ENCODE measurements around the gene TM7SF2. TPM values are rescaled to one million over a fixed set of nuclear protein-coding genes. Genes with fewer than 3 reads are reported as not detected.
A peak's percentile ranks its signal among the peaks of the same experiment; 100 is the strongest.

TM7SF2 gene
- total RNA-seq, 1 experiment from 2014 or later: 44.2 TPM

- ATAC-seq: no peak
- ChIA-PET POLR2A (ENCODE audit: unreplicated experiment) (no interaction called here), CTCF (interaction anchor here (0.5 to 0.7 kb wide), 2 partner anchors 17 to 96 kb away, joined by 3 to 5 read pairs; no protein-coding TSS in a partner anchor)
- Histone ChIP-seq H4K20me1 (ENCODE audit: low read length) (no peaks in the 10 kb centered on the region; the same call in 1 of the 2 replicates), H3K4me1 (ENCODE audit: insufficient read depth, low read length) (peaks cover 10% of the 10 kb centered on the region), H3F3A (ENCODE audit: low read length, unreplicated experiment) (no peaks in the 10 kb centered on the region), H3K9me3 (ENCODE audit: low read length) (no peaks in the 10 kb centered on the region), H3K27me3 (ENCODE audit: low read length) (no peaks in the 10 kb centered on the region), H3K27ac (ENCODE audit: low read length) (no peak overlapping the region), H2AFZ (ENCODE audit: low read length) (no peak overlapping the region), H3K4me2 (ENCODE audit: low read length) (no peak overlapping the region), H3K9ac (ENCODE audit: low read length) (no peak overlapping the region), H3K9me2 (replicated peaks; ENCODE audit: low read length) (no peaks in the 10 kb centered on the region), H3K36me3 (ENCODE audit: low read depth, low read length) (peaks cover 53% of the 10 kb centered on the region; the same call in 1 of the 2 replicates), H3K79me2 (ENCODE audit: low read length) (peaks cover 39% of the 10 kb centered on the region), H3K4me3 (ENCODE audit: low read length) (no peak overlapping the region)
- BruUV-seq (replicated peaks): no TSS peak
- intact Hi-C loops (cut with micrococcal nuclease): no loop called here
- no peak for DNase-seq
- TF ChIP-seq EZH2phosphoT487 (IDR thresholded peaks at IDR 0.05; ENCODE audit: borderline replicate concordance, low read length): no peak
- TF ChIP-seq CTCF (conservative IDR thresholded peaks at IDR 0.05; ENCODE audit: low read depth, low read length): peak; percentile 20; the same call in 1 of the 2 replicates
- no peak for TF ChIP-seq EZH2 (IDR thresholded peaks at IDR 0.05; ENCODE audit: low read length, unreplicated experiment)
Measured at GRCh38 chr11:65129649-65130441, 18.2 kb downstream of the TM7SF2 start.

- Histone ChIP-seq H3K79me2 (ENCODE audit: low read length) (peaks cover 35% of the 10 kb centered on the region), H3F3A (ENCODE audit: low read length, unreplicated experiment) (no peaks in the 10 kb centered on the region), H3K9ac (ENCODE audit: low read length) (no peak overlapping the region), H3K4me1 (ENCODE audit: insufficient read depth, low read length) (peaks cover 16% of the 10 kb centered on the region), H3K27ac (ENCODE audit: low read length) (no peak overlapping the region), H4K20me1 (ENCODE audit: low read length) (no peaks in the 10 kb centered on the region; the same call in 1 of the 2 replicates), H3K9me3 (ENCODE audit: low read length) (no peaks in the 10 kb centered on the region), H2AFZ (ENCODE audit: low read length) (no peak overlapping the region), H3K36me3 (ENCODE audit: low read depth, low read length) (peaks cover 46% of the 10 kb centered on the region; the same call in 1 of the 2 replicates), H3K4me2 (ENCODE audit: low read length) (no peak overlapping the region), H3K4me3 (ENCODE audit: low read length) (no peak overlapping the region), H3K27me3 (ENCODE audit: low read length) (no peaks in the 10 kb centered on the region), H3K9me2 (replicated peaks; ENCODE audit: low read length) (no peaks in the 10 kb centered on the region)
- POLR2A ChIA-PET (ENCODE audit: unreplicated experiment): no interaction called here
- ATAC-seq (no peak), DNase-seq (no peak)
- TF ChIP-seq EZH2phosphoT487 (IDR thresholded peaks at IDR 0.05; ENCODE audit: borderline replicate concordance, low read length) (no peak), CTCF (conservative IDR thresholded peaks at IDR 0.05; ENCODE audit: low read depth, low read length) (no peak), EZH2 (IDR thresholded peaks at IDR 0.05; ENCODE audit: low read length, unreplicated experiment) (no peak)
- intact Hi-C loops (cut with micrococcal nuclease): no loop called here
- BruUV-seq (replicated peaks): no TSS peak
- CTCF ChIA-PET: interaction anchor here (0.5 to 0.7 kb wide), 2 partner anchors 18 to 95 kb away, joined by 3 to 5 read pairs; no protein-coding TSS in a partner anchor
Measured at GRCh38 chr11:65130631-65131416, 19.2 kb downstream of the TM7SF2 start.
